Posterior cingulate gyrus (tissue), 11 donors: ENCODE measurements around the gene CARF.
A peak's percentile ranks its signal among the peaks of the same experiment; 100 is the strongest.

ENCODE experiments used
- DNase-seq, 10 donors: peaks; one replicate each; pipeline versions ENCODE4 v3.0.0 to v3.0.0-alpha.2; 2020 to 2021; ENCODE audit warnings: mixed read lengths in 3 of 10
- intact Hi-C: fragments of 100-400 bp; cut with DNase I; formaldehyde crosslinking; loops from one replicate; pipeline ENCODE4 v1.15.1; 2023

The CARF gene

DNA sequence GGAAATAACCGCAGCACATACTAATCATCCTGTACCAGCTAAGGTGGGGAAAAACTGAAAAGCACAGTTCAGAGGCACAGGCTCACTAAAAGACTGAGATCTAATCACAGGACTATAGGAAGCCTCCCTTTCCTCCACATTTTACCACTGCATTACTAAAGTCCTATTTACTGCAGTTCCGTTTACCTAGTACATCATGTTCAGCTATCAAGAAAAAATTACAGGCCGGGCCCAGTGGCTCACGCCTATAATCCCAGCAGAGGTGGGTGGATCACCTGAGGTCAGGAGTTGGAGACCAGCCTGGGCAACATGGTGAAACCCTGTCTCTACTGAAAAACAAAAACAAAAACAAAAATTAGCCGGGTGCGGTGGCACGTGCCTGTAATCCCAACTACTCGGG, 91.6 kb downstream of the CARF start:
- intact Hi-C loops = no loop called here
- DNase-seq = no peak

DNA sequence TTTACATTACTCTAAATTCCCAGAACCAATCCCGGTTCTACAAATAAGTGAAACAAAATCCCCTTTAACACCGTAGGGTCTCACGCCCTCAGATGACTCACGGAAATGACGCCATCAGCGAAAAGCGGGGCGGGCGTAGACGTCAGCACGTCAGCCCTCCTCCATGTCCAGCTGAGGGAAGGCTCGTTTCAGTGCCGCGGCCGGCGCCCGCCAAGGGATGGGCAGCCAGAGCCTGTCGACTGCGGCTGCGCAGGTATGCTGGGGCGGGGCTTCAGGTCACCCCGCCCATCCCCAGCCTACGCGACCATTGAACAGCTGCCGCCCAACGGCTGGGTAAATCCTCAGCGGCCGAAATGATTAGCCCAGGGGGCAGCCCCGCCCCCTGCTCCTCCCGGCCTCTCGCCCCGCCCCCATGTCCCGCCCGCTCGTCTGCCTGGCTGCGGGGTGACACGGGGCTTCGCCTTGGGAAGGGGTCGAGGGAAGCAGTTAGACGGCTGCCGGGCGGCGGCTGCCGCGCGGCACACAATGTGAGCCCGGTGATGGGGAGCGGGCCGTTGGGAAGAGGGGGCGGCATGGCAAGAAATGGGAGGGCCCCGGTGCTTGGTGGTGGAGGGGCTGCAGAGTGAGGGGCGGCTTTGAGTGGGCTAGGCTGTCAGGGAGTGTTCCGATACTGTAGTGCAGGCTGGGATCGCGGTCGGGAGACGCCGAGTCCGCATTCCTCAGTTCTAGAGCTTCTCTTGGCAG, 102.6 kb downstream of the CARF start, which contains the start of gene NBEAL1:
Gene NBEAL1, plus strand, starts transcription at position 420 of the 744 bp plus-strand sequence. CDS start 1,510 bp downstream, outside the sequence.
- DNase-seq = peak; percentile 96 to 100 (median 99)
- intact Hi-C loops = loop anchor here (5.0 kb wide), 2 partner anchors 102 to 377 kb away; partner anchors contain the start of genes CARF and WDR12

DNA sequence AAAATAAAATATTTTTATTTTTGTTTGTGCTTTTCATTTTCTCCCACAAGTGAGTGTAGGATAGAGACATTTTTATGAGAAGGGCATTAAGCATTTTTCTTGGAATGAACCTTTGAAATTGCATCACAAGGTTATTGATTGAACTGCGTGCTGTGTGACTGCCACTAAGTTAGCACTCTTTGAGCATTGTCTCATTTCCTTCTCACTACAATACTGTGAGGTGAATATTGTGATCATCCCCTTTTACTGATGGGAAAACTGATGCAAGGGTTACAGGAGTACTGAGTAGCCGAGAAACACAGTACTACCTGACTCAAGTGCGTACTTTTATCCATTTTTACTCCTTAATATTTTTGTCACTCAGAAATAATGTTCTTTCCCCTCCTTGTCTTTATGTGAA, 104.6 kb downstream of the CARF start:
- no peak for DNase-seq
- intact Hi-C loops = loop anchor here (5.0 kb wide), 2 partner anchors 104 to 379 kb away; partner anchors contain the start of genes CARF and WDR12

DNA sequence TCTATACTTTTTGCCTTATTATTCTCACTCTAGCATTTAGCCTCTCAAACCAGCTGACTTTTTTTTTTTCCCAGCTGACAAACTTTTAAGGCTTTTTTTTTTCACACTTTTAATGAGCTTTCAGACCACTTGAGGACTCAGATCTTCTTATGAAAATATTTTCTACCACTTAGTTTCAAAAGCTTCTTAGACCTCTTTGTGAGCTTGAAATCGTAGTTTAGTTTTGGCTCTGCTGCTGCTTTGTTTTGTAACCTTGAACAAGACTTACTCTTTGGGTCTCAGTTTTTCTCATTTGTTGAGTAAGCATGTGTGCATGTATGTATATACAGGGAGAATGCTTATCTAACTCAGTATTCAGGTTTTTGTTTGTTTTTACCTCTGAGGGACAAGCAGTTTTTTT, 106.1 kb downstream of the CARF start:
- intact Hi-C loops = loop anchor here (5.0 kb wide), 2 partner anchors 106 to 381 kb away; partner anchors contain the start of genes CARF and WDR12
- DNase-seq = no peak

DNA sequence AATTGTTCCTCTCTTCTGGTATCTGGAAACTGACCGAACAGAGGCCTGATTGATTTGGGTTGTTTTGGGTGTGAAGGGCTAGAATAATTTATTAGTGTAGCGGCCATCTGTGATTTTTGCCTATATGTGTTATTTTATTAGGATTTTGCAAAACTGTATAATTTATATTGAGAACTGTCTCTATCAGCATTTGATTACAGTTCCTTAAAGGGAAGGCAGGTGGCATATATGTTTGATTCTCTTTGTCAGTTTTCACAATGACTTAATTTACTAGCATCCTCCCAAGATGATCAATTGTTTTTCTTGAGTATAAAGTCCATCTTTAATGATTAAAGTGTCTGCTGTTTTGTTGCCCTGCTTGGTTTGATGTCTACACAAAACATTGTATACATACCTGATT, 107.1 kb downstream of the CARF start:
- no peak for DNase-seq
- intact Hi-C loops = loop anchor here (5.0 kb wide), 2 partner anchors 107 to 382 kb away; partner anchors contain the start of genes CARF and WDR12

DNA sequence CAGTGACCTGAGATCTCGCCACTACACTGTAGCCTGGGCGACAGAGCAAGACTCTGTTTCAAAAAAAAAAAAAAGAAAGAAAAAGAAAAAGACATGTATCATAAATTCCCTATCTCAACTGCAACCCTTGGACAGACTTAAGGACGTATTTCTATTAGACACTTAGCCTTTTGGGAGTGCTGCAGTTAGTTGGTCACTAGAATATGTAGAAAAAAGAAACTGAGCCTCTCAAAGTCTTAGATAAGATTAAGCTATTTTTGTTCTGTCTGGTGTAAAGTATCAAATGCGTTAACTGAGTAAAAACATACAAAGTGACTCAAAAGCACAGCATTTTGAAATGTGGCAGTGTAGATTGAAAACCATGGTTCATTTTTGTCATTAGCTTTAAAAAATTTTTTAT, 109.9 kb downstream of the CARF start:
- DNase-seq = no peak
- intact Hi-C loops = no loop called here

DNA sequence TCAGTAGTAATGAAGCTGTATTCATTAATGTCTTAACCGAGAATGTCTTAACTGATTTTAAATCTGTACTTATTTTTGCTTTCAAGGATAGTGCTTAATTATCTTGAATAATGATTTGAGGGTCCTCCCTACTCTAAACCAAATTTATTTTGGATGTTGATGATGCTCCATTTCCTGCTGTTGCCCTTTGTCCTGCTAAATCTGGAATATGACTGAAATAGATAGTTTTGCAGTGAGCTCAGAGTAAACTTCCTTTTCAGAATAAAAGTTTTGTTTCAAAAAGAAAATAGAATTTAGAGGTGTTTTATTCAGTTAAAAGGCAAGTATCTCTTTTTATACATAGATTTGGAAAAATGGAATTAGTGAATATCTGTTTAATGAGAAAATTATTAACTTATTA, 110.7 kb downstream of the CARF start:
- intact Hi-C loops = no loop called here
- DNase-seq = no peak

DNA sequence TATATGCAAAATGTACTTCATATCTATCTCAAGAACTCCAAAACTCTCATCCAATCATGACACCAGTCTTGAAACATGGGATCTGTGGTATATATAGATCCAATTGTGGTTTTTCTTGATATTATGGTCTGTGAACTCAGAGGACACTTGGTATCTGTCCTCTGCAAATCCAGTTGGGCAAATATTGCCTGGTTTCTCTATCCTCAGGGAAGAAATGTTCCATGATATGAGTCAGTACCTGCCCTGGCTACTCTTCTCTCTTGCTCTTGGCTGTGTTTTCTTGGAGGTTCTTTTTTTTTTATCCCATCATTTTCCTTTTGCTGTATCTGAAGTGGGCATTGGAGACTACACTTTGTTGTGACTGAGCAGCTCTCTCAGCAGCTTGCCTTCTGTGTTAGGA, 113.5 kb downstream of the CARF start:
- intact Hi-C loops = no loop called here
- DNase-seq = no peak

DNA sequence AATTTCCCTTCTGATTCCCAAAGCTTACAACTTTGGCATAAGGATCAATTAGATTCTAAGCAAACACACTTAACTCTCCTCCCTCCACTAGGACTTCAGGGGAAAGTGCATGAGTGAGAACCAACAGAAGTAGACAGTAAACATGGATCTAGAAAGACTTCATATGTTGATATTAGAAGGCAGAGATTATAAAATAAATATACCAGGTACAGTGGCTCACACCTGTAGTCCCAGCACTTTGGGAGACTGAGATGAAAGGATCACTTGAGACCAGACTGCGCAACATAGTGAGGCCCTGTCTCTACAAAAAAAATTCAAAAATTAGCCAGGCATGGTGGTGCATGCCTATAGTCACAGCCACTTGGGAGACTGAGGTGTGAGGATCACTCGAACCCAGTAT, 118.5 kb downstream of the CARF start:
- no peak for DNase-seq
- intact Hi-C loops = no loop called here

DNA sequence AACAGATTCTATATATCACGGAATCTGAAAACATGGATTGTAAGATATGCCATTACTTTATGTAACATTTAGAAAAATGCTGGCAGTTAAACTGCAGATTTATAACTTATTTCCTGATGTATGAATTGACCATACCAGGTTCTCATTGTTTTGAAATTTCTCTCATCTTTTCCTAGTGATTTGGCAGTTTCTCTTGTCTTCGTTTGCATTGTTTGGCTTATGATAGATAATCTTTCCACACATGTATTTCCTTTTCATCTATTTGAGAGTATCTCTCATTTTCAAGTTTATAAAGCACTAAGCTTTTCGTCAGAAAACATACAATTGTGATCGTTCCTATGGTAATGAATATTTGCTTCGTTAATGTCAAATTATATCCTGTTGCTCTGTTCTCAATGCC, 118.9 kb downstream of the CARF start:
- DNase-seq = no peak
- intact Hi-C loops = no loop called here

DNA sequence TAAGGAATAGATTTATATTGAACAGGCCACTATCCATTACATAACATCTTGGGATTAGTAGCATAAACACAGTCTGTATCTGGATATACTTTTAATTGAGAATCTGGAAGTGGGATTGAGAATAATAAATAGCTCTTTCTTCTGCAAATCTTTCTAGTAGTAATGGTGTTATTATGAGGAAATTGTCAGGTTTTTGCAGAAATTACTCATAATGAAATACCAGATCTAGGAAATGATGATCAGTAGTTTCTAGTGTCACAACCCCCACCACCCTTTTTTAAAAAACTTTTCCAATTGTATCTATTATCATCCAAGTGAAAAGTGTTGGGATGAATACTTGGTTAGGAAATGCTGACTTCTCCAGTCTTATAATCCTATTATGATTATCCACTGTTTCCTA, 121.3 kb downstream of the CARF start:
- intact Hi-C loops = no loop called here
- DNase-seq = no peak

DNA sequence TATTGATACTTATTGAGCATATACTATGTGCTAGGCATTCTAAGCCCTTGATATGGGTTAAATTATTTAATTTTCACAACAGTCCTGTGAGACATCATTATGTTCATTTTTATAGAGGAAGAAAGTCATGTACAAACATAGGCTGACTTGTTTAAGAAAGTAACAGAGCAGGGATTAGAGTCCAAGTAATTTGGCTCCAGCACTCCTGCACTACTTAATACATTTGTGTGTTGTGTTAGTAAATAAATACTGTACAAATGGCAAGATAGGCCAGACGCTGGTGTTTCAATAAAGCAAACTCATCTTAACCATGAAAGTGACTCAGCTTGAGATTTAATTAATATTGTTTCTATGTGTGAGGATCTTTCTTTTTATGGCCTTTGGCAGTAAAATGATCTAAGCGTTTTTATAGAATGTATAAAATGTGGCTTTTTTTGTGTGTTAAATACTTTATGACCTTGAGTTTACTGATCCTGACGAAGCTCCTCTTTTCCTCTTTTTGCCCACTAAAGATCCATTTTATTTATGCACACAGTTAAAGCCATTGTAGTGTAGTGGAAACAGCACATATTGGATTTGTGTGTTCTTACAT, 123.9 kb downstream of the CARF start:
- intact Hi-C loops = no loop called here
- no peak for DNase-seq
